Left lung (tissue), 10 donors: ENCODE measurements around the gene TAS2R13. TPM values are rescaled to one million over a fixed set of nuclear protein-coding genes. Genes with fewer than 3 reads are reported as not detected.

Experiments
- ATAC-seq: fragments of 200-7000 bp; cut with Tn5 transposase; one replicate; pipeline ENCODE4 v1.9.1; 2020; ENCODE audit warnings: moderate library complexity
- DNase-seq, 4 donors: peaks; one replicate each; pipeline ENCODE4 v3.0.0-alpha.2; 2013 to 2020
- H3K27ac ChIP-seq, 2 donors: fragments of 200-600 bp; sonication (generic) in 1 of 2; one replicate each; pipeline versions ENCODE4 v1.5.0 to v1.8.0; 2020 to 2021
- H3K27me3 ChIP-seq, 2 donors: fragments of 200-600 bp; sonication (generic) in 1 of 2; one replicate each; pipeline versions ENCODE4 v1.5.0 to v1.8.0; 2020 to 2021
- H3K36me3 ChIP-seq, 2 donors: fragments of 200-600 bp; sonication (generic) in 1 of 2; one replicate each; pipeline versions ENCODE4 v1.5.0 to v1.8.0; 2020 to 2021
- H3K4me1 ChIP-seq, 2 donors: fragments of 200-600 bp; one replicate each; pipeline ENCODE4 v1.8.0; 2021
- H3K4me3 ChIP-seq, 2 donors: fragments of 200-600 bp; sonication (generic) in 1 of 2; one replicate each; pipeline versions ENCODE4 v1.5.0 to v1.8.0; 2020 to 2021; ENCODE audit warnings: mild to moderate bottlenecking in 1 of 2
- H3K9me3 ChIP-seq, 2 donors: fragments of 200-600 bp; sonication (generic) in 1 of 2; one replicate each; pipeline versions ENCODE4 v1.5.0 to v1.8.0; 2020 to 2021
- CTCF ChIP-seq, 2 donors: fragments of 200-600 bp; sonication (generic) in 1 of 2; IDR thresholded peaks; one replicate each; pipeline versions ENCODE4 v1.5.0 to v1.8.0; 2021; ENCODE audit warnings: antibody characterized with exemption in 2 of 2
- intact Hi-C, 2 donors: fragments of 100-400 bp; cut with DNase I; formaldehyde crosslinking; loops; one replicate each; pipeline versions ENCODE4 v1.11.2 to v1.14.2; 2022
- polyA plus RNA-seq, 6 donors: library from polyadenylated mRNA; unstranded; fragments of 120-200 nt; gene quantifications; one replicate each; pipeline ENCODE4 v1.2.1, GENCODE V29; 2013; ENCODE audit not compliant: insufficient read length in 6 of 6
- total RNA-seq, 2 donors: library from RNA; stranded (reverse); fragmentation: NEBNext Ultra II Directional; extraction: Animal tissue kit (Norgen Biotek cat#: 25700); gene quantifications; one replicate each; pipeline ENCODE4 v1.2.1, GENCODE V29; 2021
- donor health status: DM: no; HTN: yes; CAD: no.
- donor health status: DM: no; HTN: no; CAD: no.

The TAS2R13 gene
- total and polyA plus RNA-seq, 8 donors, result 0.14 to 1.0 (median 0.42) TPM; not detected in 2

- Histone ChIP-seq H3K4me3 (no peak within 1 kb of the TSS), H3K9me3 (no peaks in the 10 kb centered on the region), H3K27me3 (no peaks in the 10 kb centered on the region), H3K36me3 (no peaks in the 10 kb centered on the region), H3K4me1 (no peaks in the 10 kb centered on the region), H3K27ac (no peak within 1 kb of the TSS)
- no peak for ATAC-seq
- intact Hi-C loops, result no loop called here
- DNase-seq, result no peak
- TF ChIP-seq CTCF (IDR thresholded peaks at IDR 0.05), result no peak
Measured at GRCh38 chr12:10928746-10929286, 19.5 kb upstream of the TAS2R13 start, which contains the start of gene PRH2. TSS of gene PRH2 (plus strand) at chr12:10929236. CDS start at chr12:10929274, 38 bp downstream.

- no peak overlapping the region for H3K4me3 ChIP-seq
- ATAC-seq (no peak), DNase-seq (no peak)
- H3K36me3 ChIP-seq, result no peaks in the 10 kb centered on the region
- H3K4me1 ChIP-seq, result no peaks in the 10 kb centered on the region
- no peak for TF ChIP-seq CTCF (IDR thresholded peaks at IDR 0.05)
- intact Hi-C loops, result no loop called here
- H3K27ac ChIP-seq, result no peak overlapping the region
- no peaks in the 10 kb centered on the region for H3K27me3 ChIP-seq
- H3K9me3 ChIP-seq, result no peaks in the 10 kb centered on the region
Measured at GRCh38 chr12:10926269-10926668, 16.9 kb upstream of the TAS2R13 start.

DNA sequence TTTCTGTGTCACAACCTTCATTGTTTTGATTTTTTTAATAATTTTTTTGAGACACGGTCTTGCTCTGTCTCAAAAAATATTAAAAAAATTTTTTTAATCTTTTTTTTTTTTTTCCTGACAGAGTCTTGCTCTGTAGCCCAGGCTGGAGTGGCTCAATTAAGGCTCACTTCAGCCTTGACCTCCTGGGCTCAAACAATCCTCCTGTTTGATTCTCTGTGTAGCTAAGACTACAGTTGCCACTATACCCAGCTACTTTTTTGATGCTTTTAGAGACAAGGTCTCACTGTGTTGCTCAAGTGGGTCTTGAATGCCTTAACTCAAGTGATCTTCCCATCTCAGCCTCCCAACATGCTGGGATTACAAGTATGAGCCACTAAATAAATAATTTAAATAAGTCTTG lies 10.4 kb upstream of the TAS2R13 start:
- Histone ChIP-seq H3K27me3 (no peaks in the 10 kb centered on the region), H3K4me3 (no peak overlapping the region), H3K9me3 (no peaks in the 10 kb centered on the region), H3K27ac (no peak overlapping the region), H3K36me3 (no peaks in the 10 kb centered on the region), H3K4me1 (no peaks in the 10 kb centered on the region)
- no peak for TF ChIP-seq CTCF (IDR thresholded peaks at IDR 0.05)
- ATAC-seq, result no peak
- intact Hi-C loops, result no loop called here
- DNase-seq, result no peak

- Histone ChIP-seq H3K27ac (no peak overlapping the region), H3K4me3 (no peak overlapping the region), H3K27me3 (no peaks in the 10 kb centered on the region), H3K36me3 (no peaks in the 10 kb centered on the region), H3K9me3 (peaks cover 0 to 4% of the 10 kb centered on the region in 2 donors), H3K4me1 (no peaks in the 10 kb centered on the region)
- ATAC-seq (no peak), DNase-seq (no peak)
- no peak for TF ChIP-seq CTCF (IDR thresholded peaks at IDR 0.05)
- intact Hi-C loops, result no loop called here
Measured at GRCh38 chr12:10910380-10910779, 1.0 kb upstream of the TAS2R13 start.

GRCh38 chr12:10904686-10905085 lies 4.7 kb downstream of the TAS2R13 start:
- intact Hi-C loops, result no loop called here
- Histone ChIP-seq H3K4me1 (no peaks in the 10 kb centered on the region), H3K4me3 (no peak overlapping the region), H3K36me3 (no peaks in the 10 kb centered on the region), H3K27ac (no peak overlapping the region), H3K27me3 (no peaks in the 10 kb centered on the region), H3K9me3 (peaks cover 6 to 41% of the 10 kb centered on the region in 2 donors)
- DNase-seq (no peak), ATAC-seq (no peak)
- TF ChIP-seq CTCF (IDR thresholded peaks at IDR 0.05), result no peak
